ENCODE data around the gene FOXE3. TPM values are rescaled to one million over a fixed set of nuclear protein-coding genes. Genes with fewer than 3 reads are reported as not detected.
"Not testable (repeated sequence)": the region's sequence is repeated elsewhere in the genome, so short reads cannot be mapped to it uniquely, and the experiment has no call there.

FOXE3 gene
- total RNA-seq, 1 experiment from 2014 or later: 0.20 TPM

DNA sequence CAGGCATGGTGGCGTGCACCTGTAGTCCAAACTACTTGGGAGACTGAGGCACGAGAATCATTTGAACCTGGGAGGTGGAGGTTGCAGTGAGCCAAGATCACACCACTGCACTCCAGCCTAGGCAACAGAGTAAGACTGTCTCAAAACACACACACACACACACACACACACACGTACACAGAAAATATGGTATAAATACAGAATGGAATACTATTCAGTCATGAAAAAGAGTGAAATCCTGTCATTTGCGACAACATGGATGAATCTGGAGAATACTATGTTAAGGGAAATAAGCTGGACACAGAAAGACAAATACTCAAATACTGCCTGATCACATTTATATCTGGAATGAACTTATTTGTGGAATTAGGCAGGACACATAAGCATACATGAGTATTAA is 40.2 kb downstream of the FOXE3 start (continued):
- TF ChIP-seq, protein P1, sequence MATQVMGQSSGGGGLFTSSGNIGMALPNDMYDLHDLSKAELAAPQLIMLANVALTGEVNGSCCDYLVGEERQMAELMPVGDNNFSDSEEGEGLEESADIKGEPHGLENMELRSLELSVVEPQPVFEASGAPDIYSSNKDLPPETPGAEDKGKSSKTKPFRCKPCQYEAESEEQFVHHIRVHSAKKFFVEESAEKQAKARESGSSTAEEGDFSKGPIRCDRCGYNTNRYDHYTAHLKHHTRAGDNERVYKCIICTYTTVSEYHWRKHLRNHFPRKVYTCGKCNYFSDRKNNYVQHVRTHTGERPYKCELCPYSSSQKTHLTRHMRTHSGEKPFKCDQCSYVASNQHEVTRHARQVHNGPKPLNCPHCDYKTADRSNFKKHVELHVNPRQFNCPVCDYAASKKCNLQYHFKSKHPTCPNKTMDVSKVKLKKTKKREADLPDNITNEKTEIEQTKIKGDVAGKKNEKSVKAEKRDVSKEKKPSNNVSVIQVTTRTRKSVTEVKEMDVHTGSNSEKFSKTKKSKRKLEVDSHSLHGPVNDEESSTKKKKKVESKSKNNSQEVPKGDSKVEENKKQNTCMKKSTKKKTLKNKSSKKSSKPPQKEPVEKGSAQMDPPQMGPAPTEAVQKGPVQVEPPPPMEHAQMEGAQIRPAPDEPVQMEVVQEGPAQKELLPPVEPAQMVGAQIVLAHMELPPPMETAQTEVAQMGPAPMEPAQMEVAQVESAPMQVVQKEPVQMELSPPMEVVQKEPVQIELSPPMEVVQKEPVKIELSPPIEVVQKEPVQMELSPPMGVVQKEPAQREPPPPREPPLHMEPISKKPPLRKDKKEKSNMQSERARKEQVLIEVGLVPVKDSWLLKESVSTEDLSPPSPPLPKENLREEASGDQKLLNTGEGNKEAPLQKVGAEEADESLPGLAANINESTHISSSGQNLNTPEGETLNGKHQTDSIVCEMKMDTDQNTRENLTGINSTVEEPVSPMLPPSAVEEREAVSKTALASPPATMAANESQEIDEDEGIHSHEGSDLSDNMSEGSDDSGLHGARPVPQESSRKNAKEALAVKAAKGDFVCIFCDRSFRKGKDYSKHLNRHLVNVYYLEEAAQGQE (IDR thresholded peaks at IDR 0.05; ENCODE audit: low read depth): no peak
- TF ChIP-seq POLR2A (IDR thresholded peaks at IDR 0.05; ENCODE audit: borderline replicate concordance, extremely low read depth, insufficient read depth, insufficient read length) (no peak), FOSL1 (IDR thresholded peaks at IDR 0.05; ENCODE audit: low read depth) (no peak), RAD21 (IDR thresholded peaks at IDR 0.05; ENCODE audit: low read depth) (no peak), YY1 (IDR thresholded peaks at IDR 0.05; ENCODE audit: extremely low read depth, insufficient replicate concordance, low read depth, low read length) (no peak), POLR2AphosphoS5 (IDR thresholded peaks at IDR 0.05; ENCODE audit: low read depth, low read length) (no peak), CEBPB (IDR thresholded peaks at IDR 0.05; ENCODE audit: low read depth) (no peak), SRF (IDR thresholded peaks at IDR 0.05; ENCODE audit: low read depth) (no peak)

DNA sequence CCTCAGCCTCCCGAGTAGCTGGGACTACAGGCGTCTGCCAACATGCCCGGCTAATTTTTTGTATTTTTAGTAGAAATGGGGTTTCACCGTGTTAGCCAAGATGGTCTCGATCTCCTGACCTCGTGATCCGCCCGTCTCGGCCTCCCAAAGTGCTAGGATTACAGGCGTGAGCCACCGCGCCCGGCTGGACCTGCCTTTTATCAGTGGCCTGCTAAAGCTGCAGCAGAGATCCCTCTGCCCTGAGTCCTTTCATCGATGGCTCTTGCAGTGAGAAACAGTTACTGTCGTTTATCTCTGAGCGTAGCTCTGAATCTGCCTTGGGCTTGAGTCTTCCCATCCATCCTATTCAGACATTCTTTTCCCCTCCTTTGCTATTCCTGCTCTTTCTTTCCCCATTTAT is 41.5 kb downstream of the FOXE3 start:
- H2AFZ ChIP-seq (ENCODE audit: low read depth, low read length, poor library complexity, severe bottlenecking); CTCF ChIA-PET; H3K9me2 ChIP-seq (ENCODE audit: insufficient read depth); DNase-seq (ENCODE audit: low read depth, low spot score); H3K27ac ChIP-seq (ENCODE audit: low read depth, low read length); POLR2A ChIA-PET; BruUV-seq (replicated peaks); H3K9ac ChIP-seq (ENCODE audit: low read length); H3K4me2 ChIP-seq (ENCODE audit: low read length); H3K79me2 ChIP-seq (ENCODE audit: insufficient read depth, low read length); H4K20me1 ChIP-seq (ENCODE audit: insufficient read depth); H3K4me3 ChIP-seq (replicated peaks in 1 of 2; ENCODE audit: low read depth in 1 of 2, low read length in 2 of 2); H3K36me3 ChIP-seq (ENCODE audit: control insufficient read depth in 1 of 2, insufficient read depth in 2 of 2, low read length in 2 of 2); H3K9me3 ChIP-seq (ENCODE audit: control insufficient read depth in 1 of 2, insufficient read depth in 1 of 2, low read depth in 1 of 2, low read length in 2 of 2); H3K4me1 ChIP-seq (ENCODE audit: control insufficient read depth in 1 of 2, insufficient read depth in 2 of 2, low read length in 2 of 2); intact Hi-C loops (cut with micrococcal nuclease); ATAC-seq; RAD21 ChIA-PET (ENCODE audit: low non-redundant PET in 1 of 2, low total read pairs in 2 of 2, uncharacterized antibody in 2 of 2, unreplicated experiment in 2 of 2): not testable (repeated sequence)
- H3K27me3 ChIP-seq (ENCODE audit: insufficient read depth, low read length): peaks cover 35% of the 10 kb centered on the region

All from HCT116 (cell line).